CD1c-positive myeloid dendritic cell (primary cell): ENCODE data around the gene SMIM9.

Source experiments
- DNase-seq: peaks from one replicate; pipeline ENCODE4 v3.0.0-alpha.2; 2016; ENCODE audit errors: extremely low spot score

The SMIM9 gene

GRCh38 chrX:154815274-154815818, 19.1 kb downstream of the SMIM9 start:
- DNase-seq = no peak

- no peak for DNase-seq
Measured at GRCh38 chrX:154813801-154814200, 20.7 kb downstream of the SMIM9 start.

- DNase-seq = no peak
Measured at GRCh38 chrX:154812341-154813101, 21.9 kb downstream of the SMIM9 start.

GRCh38 chrX:154809939-154810665, 24.4 kb downstream of the SMIM9 start:
- DNase-seq = no peak

- DNase-seq = no peak
Measured at GRCh38 chrX:154806837-154807501, 27.5 kb downstream of the SMIM9 start.

- DNase-seq = no peak
Measured at GRCh38 chrX:154805696-154806091, 28.8 kb downstream of the SMIM9 start.

- peak; percentile 73 for DNase-seq
Measured at GRCh38 chrX:154804957-154805695, 29.3 kb downstream of the SMIM9 start, which contains the start of gene MPP1. MPP1 (minus strand) TSS chrX:154805485; CDS start chrX:154805373, 112 bp downstream.

- no peak for DNase-seq
Measured at GRCh38 chrX:154804261-154804956, 30.1 kb downstream of the SMIM9 start.

GRCh38 chrX:154802947-154803346, 31.5 kb downstream of the SMIM9 start:
- DNase-seq = no peak

- DNase-seq = peak; percentile 72
Measured at GRCh38 chrX:154800478-154801210, 33.8 kb downstream of the SMIM9 start.

GRCh38 chrX:154799556-154800348, 34.7 kb downstream of the SMIM9 start:
- DNase-seq = no peak

- no peak for DNase-seq
Measured at GRCh38 chrX:154797006-154797405, 37.5 kb downstream of the SMIM9 start.

- DNase-seq = peak; percentile 52
Measured at GRCh38 chrX:154795016-154795415, 39.4 kb downstream of the SMIM9 start.

GRCh38 chrX:154793084-154793795, 41.2 kb downstream of the SMIM9 start:
- no peak for DNase-seq

- DNase-seq = no peak
Measured at GRCh38 chrX:154791939-154792338, 42.5 kb downstream of the SMIM9 start.

- DNase-seq = no peak
Measured at GRCh38 chrX:154791467-154791866, 43.0 kb downstream of the SMIM9 start.

GRCh38 chrX:154785716-154786115, 48.7 kb downstream of the SMIM9 start:
- no peak for DNase-seq

GRCh38 chrX:154784149-154784995, 50.1 kb downstream of the SMIM9 start:
- no peak for DNase-seq
